Prostate gland (tissue), 2 donors: ENCODE measurements around the gene MAP3K9. TPM values are rescaled to one million over a fixed set of nuclear protein-coding genes. Genes with fewer than 3 reads are reported as not detected.

Experiments
- DNase-seq: peaks from one replicate; pipeline ENCODE4 v3.0.0-alpha.2; 2019; ENCODE audit warnings: low spot score
- H3K27ac ChIP-seq, 2 donors: fragments of 200-600 bp; sonication (generic); 2 replicates each; pipeline ENCODE4 v1.5.1; 2017 to 2019
- H3K27me3 ChIP-seq: fragments of 200-600 bp; sonication (generic); replicated peaks from 2 replicates; pipeline ENCODE4 v1.5.1; 2019; ENCODE audit not compliant: insufficient read depth
- H3K36me3 ChIP-seq, 2 donors: fragments of 200-600 bp; sonication (generic); 1 replicate in 1 of 2; 2 replicates in 1 of 2; pipeline versions ENCODE4 v1.5.1 to v1.8.1; 2017 to 2019
- H3K4me1 ChIP-seq: fragments of 200-600 bp; sonication (generic); replicated peaks from 2 replicates; pipeline ENCODE4 v1.5.1; 2019
- H3K4me3 ChIP-seq, 2 donors: fragments of 200-600 bp; sonication (generic); 2 replicates each; pipeline ENCODE4 v1.5.1; 2017 to 2019
- H3K9me3 ChIP-seq: fragments of 200-600 bp; sonication (generic); 2 replicates; pipeline ENCODE4 v1.5.1; 2017
- POLR2A ChIP-seq: fragments of 450-650 bp; IDR thresholded peaks from one replicate; pipeline ENCODE4 v1.6.1; 2016; ENCODE audit warnings: antibody characterized with exemption, mild to moderate bottlenecking
- POLR2AphosphoS5 ChIP-seq: sonication (generic); formaldehyde crosslinking; IDR thresholded peaks from one replicate; pipeline ENCODE4 v1.6.1; 2017; ENCODE audit warnings: antibody characterized with exemption
- WGBS: methylation state at CpG from one replicate; pipeline ENCODE4 v1.1.5; 2018; 5-methylcytosine and 5-hydroxymethylcytosine counted together
- intact Hi-C: fragments of 100-400 bp; cut with DNase I; formaldehyde crosslinking; loops from one replicate; pipeline ENCODE4 v1.14.2; 2022
- total RNA-seq, 2 donors: library from RNA; depleted of rRNA; stranded (reverse); fragments of >200 nt; gene quantifications; one replicate each; pipeline ENCODE4 v1.1.0, GENCODE V29; 2016
- TF ChIP-seq, protein P1 (sequence below), 4 experiments: fragments of 200-600 bp in 2 of 4; fragments of 450-650 bp in 2 of 4; sonication (generic) in 2 of 4; IDR thresholded peaks; 1 replicate in 3 of 4; 2 replicates in 1 of 4; pipeline ENCODE4 v1.5.1; 2016 to 2019; ENCODE audit warnings: antibody characterized with exemption in 4 of 4, mild to moderate bottlenecking in 2 of 4, moderate library complexity in 2 of 4

MAP3K9 gene
- total RNA-seq, 2 donors from 2014 or later: 5.3 to 9.5 TPM

DNA sequence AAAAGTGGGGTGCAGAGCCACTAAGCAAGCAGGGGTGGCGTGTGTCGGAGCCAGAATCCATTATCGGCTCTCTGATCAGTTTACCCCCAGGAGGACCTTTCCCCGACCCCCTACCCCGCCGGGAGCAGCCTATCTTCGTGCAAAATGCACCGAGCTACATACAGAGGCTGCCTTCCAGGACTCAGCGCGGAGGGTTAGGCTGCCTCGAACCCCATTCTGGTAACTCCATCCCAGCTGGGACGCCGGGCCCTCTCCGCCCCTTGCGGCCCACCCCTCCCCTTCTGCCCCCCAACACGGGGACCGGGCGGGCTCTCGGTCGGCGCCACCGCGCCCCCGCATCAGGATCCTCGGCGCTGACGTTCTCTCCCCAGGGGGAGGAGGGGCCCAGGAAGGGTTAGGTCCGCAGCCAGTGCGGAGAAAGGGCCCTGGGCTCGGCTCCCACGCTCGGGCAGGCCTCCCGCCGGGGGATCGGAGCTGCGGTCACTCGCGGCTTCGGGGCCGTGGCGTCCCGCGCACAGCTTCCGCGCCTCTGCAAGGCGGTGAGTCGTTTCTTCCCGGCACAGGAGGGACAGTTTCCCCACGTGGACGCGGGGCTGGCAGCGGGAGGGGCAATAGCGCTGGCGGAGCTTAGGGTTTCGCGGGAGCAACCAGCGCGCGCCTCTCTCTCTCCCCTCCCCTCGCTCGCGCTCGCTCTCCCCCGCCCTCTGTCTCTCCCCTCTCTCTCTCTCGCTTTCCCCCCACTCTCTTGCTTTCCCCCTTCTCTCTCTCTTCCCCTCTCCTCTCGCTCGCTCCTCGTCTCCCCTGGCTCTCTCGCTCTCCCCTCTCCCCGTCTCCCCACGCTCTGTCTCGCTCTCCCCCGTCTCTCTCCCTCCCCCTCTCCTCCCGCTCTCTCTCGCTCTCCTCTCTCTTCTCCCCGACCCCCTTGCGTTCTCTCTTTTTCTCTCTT, 12.5 kb upstream of the MAP3K9 start:
- H3K4me3 ChIP-seq: peak overlapping the region; percentile 43 to 53
- no peak overlapping the region for H3K27ac ChIP-seq
- H3K4me1 ChIP-seq: no peaks in the 10 kb centered on the region
- intact Hi-C loops: loop anchor here (5.0 kb wide), 2 partner anchors 75 to 150 kb away; no protein-coding TSS in a partner anchor
- 3% methylated on average over 51 of the region's 77 CpGs for WGBS
- no peaks in the 10 kb centered on the region for H3K36me3 ChIP-seq
- H3K27me3 ChIP-seq: no peaks in the 10 kb centered on the region
- peak; percentile 26 for DNase-seq
- TF ChIP-seq POLR2AphosphoS5 (peak; percentile 11), POLR2A (peak; percentile 16)
- TF ChIP-seq, protein P1, sequence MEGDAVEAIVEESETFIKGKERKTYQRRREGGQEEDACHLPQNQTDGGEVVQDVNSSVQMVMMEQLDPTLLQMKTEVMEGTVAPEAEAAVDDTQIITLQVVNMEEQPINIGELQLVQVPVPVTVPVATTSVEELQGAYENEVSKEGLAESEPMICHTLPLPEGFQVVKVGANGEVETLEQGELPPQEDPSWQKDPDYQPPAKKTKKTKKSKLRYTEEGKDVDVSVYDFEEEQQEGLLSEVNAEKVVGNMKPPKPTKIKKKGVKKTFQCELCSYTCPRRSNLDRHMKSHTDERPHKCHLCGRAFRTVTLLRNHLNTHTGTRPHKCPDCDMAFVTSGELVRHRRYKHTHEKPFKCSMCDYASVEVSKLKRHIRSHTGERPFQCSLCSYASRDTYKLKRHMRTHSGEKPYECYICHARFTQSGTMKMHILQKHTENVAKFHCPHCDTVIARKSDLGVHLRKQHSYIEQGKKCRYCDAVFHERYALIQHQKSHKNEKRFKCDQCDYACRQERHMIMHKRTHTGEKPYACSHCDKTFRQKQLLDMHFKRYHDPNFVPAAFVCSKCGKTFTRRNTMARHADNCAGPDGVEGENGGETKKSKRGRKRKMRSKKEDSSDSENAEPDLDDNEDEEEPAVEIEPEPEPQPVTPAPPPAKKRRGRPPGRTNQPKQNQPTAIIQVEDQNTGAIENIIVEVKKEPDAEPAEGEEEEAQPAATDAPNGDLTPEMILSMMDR (IDR thresholded peaks at IDR 0.05): no peak
- H3K9me3 ChIP-seq: no peaks in the 10 kb centered on the region

DNA sequence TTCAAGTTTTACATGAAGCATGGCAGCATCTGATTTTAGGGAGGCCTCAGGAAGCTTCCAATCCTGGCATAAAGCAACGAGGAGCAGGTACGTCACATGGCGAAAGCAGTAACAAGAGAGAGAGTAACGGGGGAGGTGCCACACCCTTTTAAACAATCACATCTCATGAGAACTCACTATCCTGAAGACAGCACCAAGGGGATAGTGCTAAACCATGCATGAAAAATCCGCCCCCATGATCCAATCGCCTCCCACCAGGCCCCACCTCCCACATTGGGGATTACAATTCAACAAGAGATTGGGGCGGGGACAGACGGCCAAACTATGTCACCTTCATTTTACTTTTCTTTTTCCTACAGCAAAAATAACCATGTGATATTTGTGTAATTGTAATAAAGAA, 7.2 kb upstream of the MAP3K9 start:
- Histone ChIP-seq H3K36me3 (no peaks in the 10 kb centered on the region), H3K4me1 (no peaks in the 10 kb centered on the region), H3K27ac (no peak overlapping the region), H3K4me3 (no peak overlapping the region), H3K9me3 (no peaks in the 10 kb centered on the region), H3K27me3 (no peaks in the 10 kb centered on the region)
- 69% methylated on average over 8 of the region's 8 CpGs for WGBS
- no peak for DNase-seq
- intact Hi-C loops: loop anchor here (10.0 kb wide), 1 partner anchor 172 kb away; the partner anchor contains the start of gene TTC9
- TF ChIP-seq POLR2AphosphoS5 (no peak), POLR2A (no peak)

DNA sequence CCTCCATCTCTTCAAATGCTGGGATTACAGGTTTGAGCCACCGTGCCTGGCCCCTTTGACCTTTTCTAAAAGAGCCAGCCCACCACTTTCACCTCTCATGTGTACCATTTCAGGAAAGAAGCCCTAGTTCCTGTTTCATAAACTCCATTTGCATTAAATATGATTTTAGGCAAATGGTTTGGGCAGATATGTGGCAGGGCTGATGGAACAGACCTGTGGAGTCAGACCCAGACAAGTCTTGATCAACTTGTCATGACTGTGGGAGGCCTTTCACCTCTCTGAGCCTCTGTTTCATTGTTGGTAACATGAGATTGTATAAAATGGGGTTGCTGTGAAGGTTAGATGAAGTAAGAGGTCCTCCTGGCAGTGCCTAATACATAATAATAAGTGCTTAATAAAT, 5.2 kb upstream of the MAP3K9 start:
- Histone ChIP-seq H3K27me3 (no peaks in the 10 kb centered on the region), H3K9me3 (no peaks in the 10 kb centered on the region), H3K4me1 (no peaks in the 10 kb centered on the region), H3K27ac (no peak overlapping the region), H3K36me3 (no peaks in the 10 kb centered on the region), H3K4me3 (no peak overlapping the region)
- 76% methylated on average over 1 of the region's 1 CpG for WGBS
- TF ChIP-seq, protein P1 (IDR thresholded peaks at IDR 0.05): no peak
- no peak for TF ChIP-seq POLR2A
- no peak for TF ChIP-seq POLR2AphosphoS5
- intact Hi-C loops: loop anchor here (10.0 kb wide), 1 partner anchor 170 kb away; the partner anchor contains the start of gene TTC9
- no peak for DNase-seq

DNA sequence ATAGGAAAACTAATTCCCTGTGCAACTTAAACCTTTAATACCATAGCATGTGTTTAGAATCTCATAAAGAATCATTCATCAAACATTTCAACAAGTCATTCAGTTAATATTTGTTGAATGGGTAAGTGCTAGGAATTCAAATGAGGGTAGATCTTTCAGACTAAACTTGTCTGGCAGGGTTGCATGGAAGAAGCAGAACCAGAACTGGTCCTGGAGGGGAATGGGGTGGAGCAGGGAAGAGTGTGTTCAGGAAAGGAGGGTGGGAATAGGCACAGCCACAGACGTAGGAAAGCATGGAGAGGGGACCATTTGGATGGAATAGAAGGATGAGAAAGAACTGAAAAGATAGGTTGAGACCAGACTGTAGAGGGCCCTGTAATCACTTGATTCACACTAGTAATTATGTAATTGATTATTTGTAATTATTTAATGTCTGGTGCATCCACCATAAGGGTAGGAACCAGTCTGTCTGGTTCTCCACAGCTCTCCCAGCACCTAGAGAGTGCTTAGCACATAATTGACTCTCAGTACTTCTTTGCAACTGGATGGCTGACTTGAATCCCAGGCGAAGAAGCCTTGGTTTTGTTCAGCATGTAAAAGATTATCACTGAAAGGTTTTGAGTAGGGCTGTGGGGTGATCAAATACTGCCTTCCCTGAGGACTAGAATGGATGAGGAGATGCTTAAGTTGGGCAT, 3.0 kb upstream of the MAP3K9 start:
- no peaks in the 10 kb centered on the region for H3K9me3 ChIP-seq
- TF ChIP-seq POLR2A (no peak), POLR2AphosphoS5 (no peak)
- TF ChIP-seq, protein P1 (IDR thresholded peaks at IDR 0.05): no peak
- H3K27ac ChIP-seq: no peak overlapping the region
- no peak overlapping the region for H3K4me3 ChIP-seq
- no peaks in the 10 kb centered on the region for H3K4me1 ChIP-seq
- no peak for DNase-seq
- intact Hi-C loops: loop anchor here (10.0 kb wide), 1 partner anchor 167 kb away; the partner anchor contains the start of gene TTC9
- no peaks in the 10 kb centered on the region for H3K36me3 ChIP-seq
- WGBS: 61% methylated on average over 2 of the region's 2 CpGs
- H3K27me3 ChIP-seq: no peaks in the 10 kb centered on the region

DNA sequence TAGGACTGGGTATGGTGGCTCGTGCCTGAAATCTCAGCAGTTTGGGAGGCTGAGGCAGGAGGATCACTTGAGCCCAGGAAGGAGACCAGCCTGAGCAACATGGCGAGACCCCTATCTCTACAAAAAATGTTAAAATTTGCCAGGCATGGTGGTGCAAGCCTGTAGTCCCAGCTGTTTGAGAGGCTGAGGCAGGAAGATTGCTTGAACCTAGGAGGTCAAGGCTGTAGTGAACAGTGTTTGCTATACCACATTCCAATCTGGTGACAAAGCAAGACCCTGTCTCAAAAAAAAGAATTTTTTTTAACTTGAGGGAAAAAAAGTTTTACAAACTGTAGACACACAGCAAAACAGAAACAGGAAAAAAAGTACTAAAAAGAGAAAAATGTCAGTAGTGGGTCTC, 2.3 kb upstream of the MAP3K9 start:
- H3K36me3 ChIP-seq: no peaks in the 10 kb centered on the region
- no peak for DNase-seq
- no peak overlapping the region for H3K4me3 ChIP-seq
- no peaks in the 10 kb centered on the region for H3K9me3 ChIP-seq
- intact Hi-C loops: loop anchor here (10.0 kb wide), 1 partner anchor 167 kb away; the partner anchor contains the start of gene TTC9
- no peak for TF ChIP-seq POLR2A
- TF ChIP-seq, protein P1 (IDR thresholded peaks at IDR 0.05): no peak
- no peak for TF ChIP-seq POLR2AphosphoS5
- H3K27me3 ChIP-seq: no peaks in the 10 kb centered on the region
- 88% methylated on average over 2 of the region's 2 CpGs for WGBS
- H3K4me1 ChIP-seq: no peaks in the 10 kb centered on the region
- H3K27ac ChIP-seq: no peak overlapping the region
